GM18508 (cell line): Measurements from ENCODE around the gene EPHB2.

ENCODE experiments used
- ATAC-seq: cut with Tn5 transposase; IDR thresholded peaks from one replicate; pipeline ENCODE4 v1.9.1; 2021; ENCODE audit warnings: moderate number of reproducible peaks; ENCODE audit not compliant: insufficient read depth, unreplicated experiment

Gene EPHB2

GRCh38 chr1:22812993-22813790 is 102.6 kb downstream of the EPHB2 start:
- no peak for ATAC-seq

GRCh38 chr1:22814176-22815042 is 103.8 kb downstream of the EPHB2 start:
- ATAC-seq = no peak

GRCh38 chr1:22815043-22815365 is 104.4 kb downstream of the EPHB2 start:
- ATAC-seq = no peak

- no peak for ATAC-seq
Measured at GRCh38 chr1:22815421-22816066, 104.9 kb downstream of the EPHB2 start.

GRCh38 chr1:22816067-22816775 is 105.6 kb downstream of the EPHB2 start:
- no peak for ATAC-seq

GRCh38 chr1:22816803-22817202 is 106.2 kb downstream of the EPHB2 start:
- ATAC-seq = no peak

- ATAC-seq = no peak
Measured at GRCh38 chr1:22817462-22817861, 106.8 kb downstream of the EPHB2 start.

GRCh38 chr1:22818061-22818770 is 107.6 kb downstream of the EPHB2 start:
- ATAC-seq = no peak

GRCh38 chr1:22819361-22819760 is 108.7 kb downstream of the EPHB2 start:
- ATAC-seq = no peak

GRCh38 chr1:22821027-22821426 is 110.4 kb downstream of the EPHB2 start:
- ATAC-seq = no peak

GRCh38 chr1:22822371-22822770 is 111.7 kb downstream of the EPHB2 start:
- ATAC-seq = no peak

- ATAC-seq = no peak
Measured at GRCh38 chr1:22824466-22824865, 113.8 kb downstream of the EPHB2 start.

GRCh38 chr1:22824975-22825374 is 114.3 kb downstream of the EPHB2 start:
- ATAC-seq = no peak

- no peak for ATAC-seq
Measured at GRCh38 chr1:22825486-22826189, 115.0 kb downstream of the EPHB2 start.

- ATAC-seq = no peak
Measured at GRCh38 chr1:22826604-22827580, 116.3 kb downstream of the EPHB2 start.

GRCh38 chr1:22827666-22828483 is 117.2 kb downstream of the EPHB2 start:
- ATAC-seq = no peak
